Tongue (tissue), 2 donors: Measurements from ENCODE around the gene CHPF2. TPM values are rescaled to one million over a fixed set of nuclear protein-coding genes. Genes with fewer than 3 reads are reported as not detected.

Source experiments
- DNase-seq: peaks from one replicate; pipeline ENCODE4 v3.0.0-alpha.2; 2015
- total RNA-seq: library from RNA; depleted of rRNA; stranded (reverse); fragments of >200 nt; gene quantifications from one replicate; pipeline ENCODE4 v1.2.3, GENCODE V29; 2014

CHPF2 gene
- total RNA-seq, 1 donor from 2014 or later, result 29.2 TPM

GRCh38 chr7:151265351-151265931 lies 33.2 kb downstream of the CHPF2 start:
- no peak for DNase-seq

- DNase-seq, result no peak
Observed at GRCh38 chr7:151269511-151269910, 37.2 kb downstream of the CHPF2 start.

- peak; percentile 25 for DNase-seq
Observed at GRCh38 chr7:151271699-151272355, 39.5 kb downstream of the CHPF2 start.

- DNase-seq, result no peak
Observed at GRCh38 chr7:151272405-151272804, 40.1 kb downstream of the CHPF2 start.

- DNase-seq, result no peak
Observed at GRCh38 chr7:151272877-151273276, 40.6 kb downstream of the CHPF2 start.

GRCh38 chr7:151273651-151274390 lies 41.5 kb downstream of the CHPF2 start:
- DNase-seq, result no peak

- no peak for DNase-seq
Observed at GRCh38 chr7:151274396-151274795, 42.1 kb downstream of the CHPF2 start.

- no peak for DNase-seq
Observed at GRCh38 chr7:151274936-151275812, 42.9 kb downstream of the CHPF2 start.

GRCh38 chr7:151275813-151276577 lies 43.7 kb downstream of the CHPF2 start:
- DNase-seq, result no peak

GRCh38 chr7:151276666-151277590 lies 44.6 kb downstream of the CHPF2 start:
- DNase-seq, result peak; percentile 77

GRCh38 chr7:151277631-151278030 lies 45.3 kb downstream of the CHPF2 start:
- no peak for DNase-seq

GRCh38 chr7:151278949-151279348 lies 46.7 kb downstream of the CHPF2 start:
- DNase-seq, result no peak

- DNase-seq, result no peak
Observed at GRCh38 chr7:151279868-151280267, 47.6 kb downstream of the CHPF2 start.

- no peak for DNase-seq
Observed at GRCh38 chr7:151280388-151281019, 48.2 kb downstream of the CHPF2 start.

- DNase-seq, result no peak
Observed at GRCh38 chr7:151281686-151282085, 49.4 kb downstream of the CHPF2 start.

- no peak for DNase-seq
Observed at GRCh38 chr7:151282111-151282510, 49.8 kb downstream of the CHPF2 start.

- DNase-seq, result no peak
Observed at GRCh38 chr7:151283302-151283701, 51.0 kb downstream of the CHPF2 start.

- DNase-seq, result no peak
Observed at GRCh38 chr7:151286148-151286547, 53.9 kb downstream of the CHPF2 start.
